Astrocyte of the spinal cord (primary cell): ENCODE results near the gene ARID5B.

Source experiments
- DNase-seq: peaks from one replicate; pipeline ENCODE4 v3.0.0; 2011; ENCODE audit warnings: low read depth, low spot score
- H3K4me3 ChIP-seq: 2 replicates; pipeline ENCODE4 v1.5.1; 2011; ENCODE audit warnings: low read depth, mild to moderate bottlenecking, low read length, moderate library complexity
- in situ Hi-C: cut with HindIII; loops from 2 replicates; pipeline ENCODE4 v1.10.0; 2017; ENCODE audit warnings: low sequenced_read_pairs
- TF ChIP-seq, protein P1 (sequence below): IDR thresholded peaks from 2 replicates; pipeline ENCODE4 v1.5.1; 2012; ENCODE audit warnings: low read depth, mild to moderate bottlenecking, low read length, inconsistent platforms

ARID5B gene

DNA sequence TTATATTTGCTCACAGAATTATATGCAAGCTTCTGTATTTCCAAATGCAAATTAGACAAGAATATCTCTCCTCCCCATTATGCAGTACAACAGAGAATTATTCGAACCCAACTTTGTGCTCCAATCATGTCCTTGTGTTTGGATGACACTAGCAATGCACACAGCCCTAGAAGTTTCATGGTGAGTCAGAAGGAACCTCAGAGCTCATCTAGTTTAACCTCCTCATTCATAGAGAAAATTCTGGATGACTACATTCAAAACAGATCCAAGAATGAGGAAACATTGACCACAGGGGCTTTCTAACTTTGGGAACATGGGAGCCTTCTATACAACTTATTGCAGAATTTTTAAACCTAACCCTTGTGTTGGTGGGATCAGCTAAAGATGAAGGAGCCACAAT lies 12.8 kb upstream of the ARID5B start:
- TF ChIP-seq, protein P1, sequence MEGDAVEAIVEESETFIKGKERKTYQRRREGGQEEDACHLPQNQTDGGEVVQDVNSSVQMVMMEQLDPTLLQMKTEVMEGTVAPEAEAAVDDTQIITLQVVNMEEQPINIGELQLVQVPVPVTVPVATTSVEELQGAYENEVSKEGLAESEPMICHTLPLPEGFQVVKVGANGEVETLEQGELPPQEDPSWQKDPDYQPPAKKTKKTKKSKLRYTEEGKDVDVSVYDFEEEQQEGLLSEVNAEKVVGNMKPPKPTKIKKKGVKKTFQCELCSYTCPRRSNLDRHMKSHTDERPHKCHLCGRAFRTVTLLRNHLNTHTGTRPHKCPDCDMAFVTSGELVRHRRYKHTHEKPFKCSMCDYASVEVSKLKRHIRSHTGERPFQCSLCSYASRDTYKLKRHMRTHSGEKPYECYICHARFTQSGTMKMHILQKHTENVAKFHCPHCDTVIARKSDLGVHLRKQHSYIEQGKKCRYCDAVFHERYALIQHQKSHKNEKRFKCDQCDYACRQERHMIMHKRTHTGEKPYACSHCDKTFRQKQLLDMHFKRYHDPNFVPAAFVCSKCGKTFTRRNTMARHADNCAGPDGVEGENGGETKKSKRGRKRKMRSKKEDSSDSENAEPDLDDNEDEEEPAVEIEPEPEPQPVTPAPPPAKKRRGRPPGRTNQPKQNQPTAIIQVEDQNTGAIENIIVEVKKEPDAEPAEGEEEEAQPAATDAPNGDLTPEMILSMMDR = no peak
- no peak overlapping the region for H3K4me3 ChIP-seq
- no peak for DNase-seq
- in situ Hi-C loops = no loop called here

DNA sequence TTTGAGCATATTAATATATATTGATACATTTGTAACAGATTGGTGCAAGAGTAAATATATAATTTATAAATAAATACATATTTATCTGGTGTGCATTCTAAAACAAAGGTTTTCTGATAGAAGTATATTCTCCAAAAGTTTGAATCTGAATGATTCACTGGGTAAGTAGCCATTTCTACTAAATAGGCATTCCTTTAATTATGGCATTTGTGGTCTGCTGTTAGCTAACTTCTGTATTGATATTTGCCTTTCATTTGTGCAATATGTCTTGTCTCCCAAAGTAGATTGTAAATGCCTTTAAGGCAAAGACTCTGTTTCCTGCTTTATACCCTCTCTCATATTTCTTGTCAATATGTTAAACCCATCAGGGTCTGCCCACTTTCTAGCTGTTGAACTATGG lies 11.1 kb upstream of the ARID5B start:
- in situ Hi-C loops = no loop called here
- TF ChIP-seq, protein P1 = no peak

DNA sequence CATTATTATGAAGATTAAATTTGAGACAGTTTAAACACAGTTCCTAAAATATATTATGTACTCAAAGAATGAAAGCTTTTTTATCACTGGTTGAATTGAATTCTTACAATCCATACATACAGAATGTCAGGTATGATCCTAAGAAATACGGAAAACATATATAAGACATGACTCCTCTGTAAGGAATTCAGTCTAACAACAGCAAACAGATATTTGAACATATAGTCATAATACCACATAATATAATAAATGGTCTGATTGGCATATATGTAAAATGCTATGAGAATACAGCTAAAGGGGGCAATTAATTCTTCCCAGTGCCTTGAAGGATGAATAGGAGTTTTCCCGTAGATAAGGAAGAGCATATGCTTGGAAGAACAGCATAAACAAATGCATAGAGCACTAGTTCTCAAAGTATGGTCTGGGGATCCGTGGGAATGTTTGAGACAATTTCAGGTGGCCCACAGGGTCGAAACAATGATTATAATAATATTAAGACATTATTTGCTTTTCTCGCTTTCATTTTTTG lies 10.6 kb upstream of the ARID5B start:
- no peak overlapping the region for H3K4me3 ChIP-seq
- no peak for DNase-seq
- TF ChIP-seq, protein P1 = no peak
- in situ Hi-C loops = no loop called here

More for the DNA sequence above, 11.1 kb upstream of the ARID5B start:
- no peak overlapping the region for H3K4me3 ChIP-seq
- DNase-seq = no peak

DNA sequence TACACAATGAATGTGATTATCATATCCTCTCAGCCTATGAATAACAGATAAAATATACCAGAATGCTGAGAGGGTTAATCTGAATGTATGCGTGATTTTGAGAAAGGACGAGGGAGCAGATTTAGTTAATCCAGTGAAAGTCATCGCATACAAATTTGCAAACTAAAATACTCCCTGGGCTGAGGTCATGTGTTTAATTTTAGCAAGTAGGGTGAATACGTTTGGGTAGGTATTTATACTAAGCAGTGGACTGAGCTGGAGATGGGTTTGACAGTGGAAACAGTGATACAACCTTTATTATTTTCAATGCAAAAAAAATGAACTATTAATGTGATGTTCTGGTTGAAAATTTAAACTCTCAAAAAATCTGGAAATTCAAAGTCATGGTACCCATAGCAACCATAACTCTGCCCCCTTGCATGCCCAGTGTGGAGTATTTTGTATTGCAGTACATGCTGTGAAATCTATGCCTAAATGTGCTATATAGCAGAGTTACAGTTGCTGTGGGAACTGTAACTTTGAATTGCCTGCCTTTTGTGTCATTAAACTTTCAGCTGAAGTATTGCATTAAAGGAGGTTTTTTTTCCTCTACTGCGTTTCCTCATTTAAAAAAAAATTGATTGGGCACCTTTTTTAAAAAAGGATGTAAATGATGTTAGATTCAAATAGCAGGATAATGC lies 9.5 kb upstream of the ARID5B start:
- DNase-seq = no peak
- in situ Hi-C loops = no loop called here
- TF ChIP-seq, protein P1 = no peak
- H3K4me3 ChIP-seq = no peak overlapping the region

DNA sequence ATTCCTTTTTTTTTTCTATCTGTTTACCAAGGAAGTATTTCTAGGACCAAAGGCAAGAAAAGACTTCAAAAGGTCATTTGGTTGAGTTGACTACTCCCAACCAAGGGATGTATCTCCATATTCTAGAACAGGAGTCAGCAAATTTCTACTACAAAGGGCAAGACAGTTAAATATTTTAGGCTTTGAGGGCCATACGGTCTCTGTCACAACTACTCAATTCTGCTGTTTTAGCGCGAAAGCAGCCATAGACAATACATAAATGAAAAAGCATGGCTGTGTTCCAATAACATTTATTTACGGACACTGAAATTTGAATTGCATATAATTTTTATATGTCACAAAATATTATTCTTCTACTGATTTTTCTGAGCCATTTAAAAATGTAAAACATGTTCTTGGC lies 8.5 kb upstream of the ARID5B start:
- TF ChIP-seq, protein P1 = no peak
- in situ Hi-C loops = no loop called here
- H3K4me3 ChIP-seq = no peak overlapping the region
- DNase-seq = no peak

DNA sequence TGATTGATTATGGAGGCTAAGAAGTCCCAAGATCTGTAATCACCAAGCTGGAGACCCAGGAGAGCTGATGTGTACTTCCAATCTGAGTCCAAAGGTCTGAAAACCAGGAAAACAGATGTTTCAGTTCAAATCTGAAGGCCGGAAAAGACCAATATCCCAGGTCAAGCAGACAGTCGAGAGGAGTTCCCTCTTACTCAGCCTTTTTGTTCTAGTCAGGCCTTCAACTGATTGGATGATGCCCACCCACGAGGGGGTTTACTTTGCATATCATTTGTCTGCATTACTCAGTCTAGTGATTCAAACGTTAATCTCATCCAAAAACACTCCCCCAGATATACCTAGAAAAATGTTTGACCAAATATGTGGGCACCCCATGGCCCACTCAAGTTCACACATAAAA lies 7.4 kb upstream of the ARID5B start:
- TF ChIP-seq, protein P1 = no peak
- in situ Hi-C loops = no loop called here
- no peak overlapping the region for H3K4me3 ChIP-seq
- no peak for DNase-seq
